Measurements from ENCODE around the gene MNX1. TPM values are rescaled to one million over a fixed set of nuclear protein-coding genes. Genes with fewer than 3 reads are reported as not detected.

Gene MNX1
- total RNA-seq, 2 experiments from 2014 or later, result not detected

DNA sequence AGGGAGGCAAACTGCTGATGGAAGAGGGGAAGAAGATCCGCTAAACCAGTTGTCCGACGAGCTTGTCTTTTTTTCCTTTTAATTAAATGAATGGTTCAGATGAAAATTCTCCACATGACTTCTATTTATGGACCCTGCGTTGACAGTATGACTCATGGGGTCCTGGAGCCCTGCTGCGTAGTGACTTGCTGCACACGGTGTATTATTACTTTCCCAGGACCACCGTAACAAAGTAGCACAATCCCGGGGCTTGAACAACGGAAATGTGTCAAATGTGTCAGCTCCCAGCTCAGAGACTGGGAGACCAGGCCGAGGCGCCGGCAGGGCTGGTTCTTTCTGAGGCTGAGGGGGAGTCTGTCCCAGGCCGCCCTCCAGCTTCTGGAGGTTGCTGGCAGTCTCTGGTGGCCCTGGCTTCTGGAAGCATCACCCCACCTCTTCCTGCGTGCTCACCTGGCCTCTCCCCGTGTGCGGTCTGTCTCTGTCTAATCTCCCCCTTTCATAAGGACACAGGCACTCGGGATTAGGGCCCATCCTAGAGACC is 33.8 kb upstream of the MNX1 start:
- CTCF ChIA-PET, result interaction anchor here (0.6 to 0.7 kb wide), 2 partner anchors 489 to 835 kb away, joined by 3 to 4 read pairs; no protein-coding TSS in a partner anchor

GRCh38 chr7:157043745-157044144 is 33.3 kb upstream of the MNX1 start:
- Mint-ChIP-seq H3K4me3 (no peak overlapping the region), H3K27ac (no peak overlapping the region), H3K36me3 (ENCODE audit: low read depth) (no peaks in the 10 kb centered on the region), H3K4me1 (no peaks in the 10 kb centered on the region), H3K9me3 (ENCODE audit: low read depth) (no peaks in the 10 kb centered on the region), H3K27me3 (peaks cover 3% of the 10 kb centered on the region)
- ChIA-PET POLR2A (no interaction called here), CTCF (interaction anchor here (0.6 kb wide), 1 partner anchor 488 kb away, joined by 3 read pairs; no protein-coding TSS in a partner anchor)
- DNase-seq (no peak), ATAC-seq (no peak)
- intact Hi-C loops (cut with DNase I, micrococcal nuclease), result no loop called here

More for the DNA sequence above, 33.8 kb upstream of the MNX1 start:
- DNase-seq (no peak), ATAC-seq (no peak)
- POLR2A ChIA-PET, result no interaction called here
- H3K4me1 Mint-ChIP-seq, result no peaks in the 10 kb centered on the region
- intact Hi-C loops (cut with DNase I, micrococcal nuclease), result no loop called here
- H3K27me3 Mint-ChIP-seq, result peaks cover 5% of the 10 kb centered on the region
- no peak overlapping the region for H3K27ac Mint-ChIP-seq
- no peak overlapping the region for H3K4me3 Mint-ChIP-seq
- H3K36me3 Mint-ChIP-seq (ENCODE audit: low read depth), result no peaks in the 10 kb centered on the region
- H3K9me3 Mint-ChIP-seq (ENCODE audit: low read depth), result no peaks in the 10 kb centered on the region

DNA sequence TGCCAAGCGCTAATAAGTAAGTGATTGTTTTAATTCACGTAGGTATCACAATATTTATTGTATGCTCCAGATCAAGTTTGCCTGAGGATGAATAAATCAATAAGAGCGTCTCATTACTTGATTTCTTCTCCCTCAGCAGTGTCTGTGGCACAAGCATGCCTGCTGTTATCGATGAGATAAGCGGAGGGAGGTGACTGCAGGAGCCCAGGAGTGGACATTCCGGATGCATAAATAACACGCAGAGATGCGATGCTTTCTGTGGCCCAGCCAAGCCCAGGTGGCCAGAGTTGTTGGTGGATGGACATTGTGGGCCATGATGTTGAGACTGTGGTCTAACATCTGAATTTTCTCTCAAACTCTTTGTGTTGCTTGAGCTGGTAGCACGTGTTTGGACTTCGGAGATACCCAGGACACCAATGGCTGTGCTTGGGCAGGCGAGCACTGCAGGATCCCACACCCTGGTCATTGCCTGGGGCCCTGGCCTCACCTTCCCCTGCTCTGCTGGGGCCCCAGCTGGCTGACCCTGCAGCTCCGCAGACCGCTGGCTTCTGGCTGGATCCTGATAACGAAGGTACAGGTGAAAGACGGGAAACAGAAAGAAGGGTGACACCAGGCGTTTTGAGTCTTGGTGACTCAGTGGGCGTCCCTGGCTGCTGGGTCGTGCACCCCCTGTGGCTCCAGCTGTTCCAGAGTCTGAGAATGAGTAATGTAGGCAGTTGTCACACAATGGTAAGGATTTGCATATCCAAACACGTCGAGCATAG is 31.2 kb upstream of the MNX1 start:
- DNase-seq, result no peak
- CTCF ChIA-PET, result no interaction called here
- intact Hi-C loops (cut with DNase I, micrococcal nuclease), result no loop called here
- POLR2A ChIA-PET, result no interaction called here
- H3K36me3 Mint-ChIP-seq (ENCODE audit: low read depth), result no peaks in the 10 kb centered on the region
- H3K27me3 Mint-ChIP-seq, result peaks cover 6% of the 10 kb centered on the region
- no peaks in the 10 kb centered on the region for H3K4me1 Mint-ChIP-seq
- no peak overlapping the region for H3K4me3 Mint-ChIP-seq
- ATAC-seq, result no peak
- no peaks in the 10 kb centered on the region for H3K9me3 Mint-ChIP-seq (ENCODE audit: low read depth)
- no peak overlapping the region for H3K27ac Mint-ChIP-seq

DNA sequence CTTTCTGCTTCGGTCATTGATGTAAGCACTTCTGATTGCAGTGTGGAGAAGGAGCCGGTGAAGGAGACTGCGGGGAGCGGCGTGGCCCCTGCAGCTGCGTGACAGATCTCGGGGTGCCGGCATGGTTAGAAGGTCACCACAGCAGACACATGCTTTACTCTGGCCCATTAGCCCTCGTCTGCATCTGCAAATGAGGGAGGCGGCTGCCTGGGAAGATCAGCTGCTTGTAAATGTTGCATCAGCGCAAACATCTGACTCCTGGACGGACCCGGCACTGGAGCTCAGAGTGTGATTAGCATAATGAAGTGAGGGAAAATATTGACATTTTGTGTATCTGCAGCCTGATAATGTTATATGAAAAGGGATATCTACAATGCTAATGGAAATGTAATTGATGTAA is 30.5 kb upstream of the MNX1 start:
- Mint-ChIP-seq H3K4me1 (no peaks in the 10 kb centered on the region), H3K27me3 (peaks cover 12% of the 10 kb centered on the region), H3K9me3 (ENCODE audit: low read depth) (no peaks in the 10 kb centered on the region), H3K36me3 (ENCODE audit: low read depth) (no peaks in the 10 kb centered on the region), H3K27ac (no peak overlapping the region), H3K4me3 (no peak overlapping the region)
- intact Hi-C loops (cut with DNase I, micrococcal nuclease), result no loop called here
- CTCF ChIA-PET, result interaction anchor here (0.6 kb wide), 1 partner anchor 12 kb away, joined by 3 read pairs; no protein-coding TSS in a partner anchor
- DNase-seq (no peak), ATAC-seq (no peak)
- POLR2A ChIA-PET, result no interaction called here

- H3K4me3 Mint-ChIP-seq, result no peak overlapping the region
- ATAC-seq, result no peak
- intact Hi-C loops (cut with DNase I, micrococcal nuclease), result no loop called here
These were observed 27.2 kb upstream of the MNX1 start for GRCh38 chr7:157037635-157038034.

DNA sequence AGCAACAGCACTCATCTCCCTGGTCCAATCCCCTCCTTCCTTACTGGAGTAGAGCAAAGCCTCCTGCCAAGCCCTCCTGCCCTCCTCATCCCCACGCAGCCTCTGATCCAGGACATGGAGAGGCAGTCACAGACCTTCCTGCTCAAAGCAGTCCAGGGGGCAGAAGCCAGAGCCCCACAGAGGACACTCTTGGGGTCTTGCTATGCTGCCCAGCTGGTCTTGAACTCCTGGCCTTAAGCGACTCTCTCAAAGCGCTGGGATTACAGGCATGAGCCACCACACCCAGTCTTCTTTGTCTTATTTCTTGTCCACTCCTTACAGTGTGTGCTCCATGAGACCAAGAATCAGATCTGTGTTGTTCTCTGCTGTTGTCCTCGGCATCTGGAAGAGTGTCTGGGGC is 26.6 kb upstream of the MNX1 start:
- POLR2A ChIA-PET, result no interaction called here
- no peaks in the 10 kb centered on the region for H3K36me3 Mint-ChIP-seq (ENCODE audit: low read depth)
- H3K4me1 Mint-ChIP-seq, result no peaks in the 10 kb centered on the region
- DNase-seq, result no peak
- no peak for ATAC-seq
- no peaks in the 10 kb centered on the region for H3K9me3 Mint-ChIP-seq (ENCODE audit: low read depth)
- no peak overlapping the region for H3K27ac Mint-ChIP-seq
- CTCF ChIA-PET, result no interaction called here
- peaks cover 20% of the 10 kb centered on the region for H3K27me3 Mint-ChIP-seq
- H3K4me3 Mint-ChIP-seq, result no peak overlapping the region
- intact Hi-C loops (cut with DNase I, micrococcal nuclease), result no loop called here

More at GRCh38 chr7:157037635-157038034, 27.2 kb upstream of the MNX1 start:
- H3K9me3 Mint-ChIP-seq (ENCODE audit: low read depth), result no peaks in the 10 kb centered on the region
- H3K4me1 Mint-ChIP-seq, result no peaks in the 10 kb centered on the region
- no peaks in the 10 kb centered on the region for H3K36me3 Mint-ChIP-seq (ENCODE audit: low read depth)
- no peak for DNase-seq
- peaks cover 19% of the 10 kb centered on the region for H3K27me3 Mint-ChIP-seq
- ChIA-PET CTCF (no interaction called here), POLR2A (no interaction called here)
- H3K27ac Mint-ChIP-seq, result no peak overlapping the region

DNA sequence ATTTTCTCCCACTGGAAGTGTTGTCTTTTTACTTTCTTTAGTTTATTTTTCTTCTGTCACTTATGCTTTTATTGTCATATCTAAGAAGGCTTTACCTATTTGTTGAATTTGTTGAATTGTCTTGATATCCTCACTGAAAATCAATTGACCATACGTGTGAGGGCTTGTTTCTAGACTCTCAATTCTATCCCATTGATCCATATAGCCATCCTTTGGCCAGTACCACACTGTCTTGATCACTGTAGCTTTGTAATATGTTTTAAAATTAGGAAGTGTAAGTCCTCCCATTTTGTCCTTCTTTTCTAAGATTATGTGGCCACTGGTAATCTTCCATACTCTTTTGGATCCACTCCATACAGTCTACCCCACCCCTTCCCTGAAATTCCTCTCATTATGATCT is 25.5 kb upstream of the MNX1 start:
- H3K9me3 Mint-ChIP-seq (ENCODE audit: low read depth), result no peaks in the 10 kb centered on the region
- no peaks in the 10 kb centered on the region for H3K4me1 Mint-ChIP-seq
- no peak overlapping the region for H3K4me3 Mint-ChIP-seq

DNA sequence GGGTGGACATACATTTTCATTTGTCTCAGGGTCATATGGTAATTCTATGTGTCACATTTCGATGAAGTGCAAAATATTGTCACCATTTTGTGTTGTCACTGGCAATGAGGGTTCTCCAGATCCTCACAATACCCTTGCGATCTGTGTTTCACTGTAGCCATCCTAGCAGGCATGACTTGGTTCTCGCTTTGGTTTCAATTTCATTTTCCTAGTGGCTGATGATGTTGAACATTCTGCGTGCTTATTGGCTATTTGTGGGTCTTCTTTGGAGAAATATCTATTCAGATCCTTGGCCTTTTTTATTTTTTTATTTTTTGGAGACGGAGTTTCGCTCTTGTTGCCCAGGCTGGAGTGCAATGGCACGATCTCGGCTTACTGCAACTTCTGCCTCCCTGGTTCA is 24.8 kb upstream of the MNX1 start:
- no peaks in the 10 kb centered on the region for H3K36me3 Mint-ChIP-seq (ENCODE audit: low read depth)
- H3K9me3 Mint-ChIP-seq (ENCODE audit: low read depth), result no peaks in the 10 kb centered on the region
- peaks cover 23% of the 10 kb centered on the region for H3K27me3 Mint-ChIP-seq
- POLR2A ChIA-PET, result no interaction called here
- no peak for ATAC-seq
- H3K4me1 Mint-ChIP-seq, result no peaks in the 10 kb centered on the region
- no peak overlapping the region for H3K27ac Mint-ChIP-seq
- CTCF ChIA-PET, result no interaction called here
- no peak overlapping the region for H3K4me3 Mint-ChIP-seq
- intact Hi-C loops (cut with DNase I, micrococcal nuclease), result no loop called here
- DNase-seq, result no peak

More for the DNA sequence above, 25.5 kb upstream of the MNX1 start:
- intact Hi-C loops (cut with DNase I, micrococcal nuclease), result no loop called here
- ChIA-PET CTCF (no interaction called here), POLR2A (no interaction called here)
- H3K36me3 Mint-ChIP-seq (ENCODE audit: low read depth), result no peaks in the 10 kb centered on the region
- H3K27me3 Mint-ChIP-seq, result peaks cover 25% of the 10 kb centered on the region
- no peak for ATAC-seq
- DNase-seq, result no peak
- H3K27ac Mint-ChIP-seq, result no peak overlapping the region

DNA sequence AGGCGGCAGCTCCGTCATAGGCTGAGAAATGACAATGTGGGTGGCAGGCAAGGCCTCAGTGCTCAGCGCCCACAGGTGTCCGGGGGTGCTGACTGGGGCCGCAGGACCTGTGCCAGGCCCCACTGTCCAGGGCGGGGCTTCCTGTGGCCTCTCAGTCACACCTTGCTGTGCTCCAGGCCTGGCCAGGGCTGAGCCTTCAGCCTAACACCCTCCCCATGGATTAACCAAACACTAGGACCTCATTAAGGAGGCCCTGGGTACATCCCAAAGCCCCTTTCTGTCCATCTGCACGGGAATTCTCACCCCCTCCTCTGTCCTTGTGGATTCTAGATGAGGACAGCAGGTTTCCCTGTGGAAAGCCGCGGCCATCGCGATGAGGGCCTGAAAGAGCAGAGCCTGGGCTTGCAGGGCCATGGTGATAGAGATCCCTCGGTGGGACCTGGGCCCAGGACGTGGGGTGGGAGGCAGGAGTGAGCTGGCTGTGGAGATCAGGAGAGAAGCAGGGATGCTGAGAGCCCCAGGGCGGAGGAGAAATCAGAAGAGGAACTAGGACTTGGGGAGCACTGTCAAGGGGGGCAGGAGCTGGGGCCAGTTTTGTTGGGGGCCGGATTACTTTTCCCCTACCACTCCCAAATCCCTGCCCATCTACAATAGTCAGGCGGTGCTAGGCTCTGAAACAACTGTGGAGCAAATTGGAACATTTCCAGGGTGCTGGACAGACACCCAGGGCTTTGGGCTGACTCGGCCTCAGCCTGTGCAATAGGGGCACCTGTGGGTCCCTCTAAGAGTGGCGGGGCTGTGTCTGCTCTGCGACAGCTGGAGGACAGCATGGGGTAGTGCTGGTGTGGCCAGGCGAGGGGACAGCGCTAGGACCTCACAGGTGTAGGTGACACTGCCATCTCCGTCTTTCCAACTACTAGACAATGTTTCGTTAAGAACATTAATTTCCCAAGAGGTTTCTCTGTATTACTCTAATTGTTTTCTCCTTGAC is 23.3 kb upstream of the MNX1 start:
- intact Hi-C loops (cut with DNase I, micrococcal nuclease), result no loop called here
- POLR2A ChIA-PET, result interaction anchor here (0.7 kb wide), 1 partner anchor 1493 kb away, joined by 3 read pairs; no protein-coding TSS in a partner anchor
- no peaks in the 10 kb centered on the region for H3K36me3 Mint-ChIP-seq (ENCODE audit: low read depth)
- H3K27me3 Mint-ChIP-seq, result peaks cover 31% of the 10 kb centered on the region
- no peaks in the 10 kb centered on the region for H3K9me3 Mint-ChIP-seq (ENCODE audit: low read depth)
- DNase-seq (no peak), ATAC-seq (no peak)
- no peak overlapping the region for H3K27ac Mint-ChIP-seq
- no peak overlapping the region for H3K4me3 Mint-ChIP-seq
- CTCF ChIA-PET, result no interaction called here
- H3K4me1 Mint-ChIP-seq, result no peaks in the 10 kb centered on the region

GRCh38 chr7:157032644-157033482 is 22.4 kb upstream of the MNX1 start:
- Mint-ChIP-seq H3K4me1 (no peaks in the 10 kb centered on the region), H3K9me3 (ENCODE audit: low read depth) (no peaks in the 10 kb centered on the region), H3K36me3 (ENCODE audit: low read depth) (no peaks in the 10 kb centered on the region), H3K27ac (no peak overlapping the region), H3K27me3 (peaks cover 38% of the 10 kb centered on the region), H3K4me3 (no peak overlapping the region)
- POLR2A ChIA-PET, result no interaction called here
- ATAC-seq, result no peak
- intact Hi-C loops (cut with DNase I, micrococcal nuclease), result no loop called here
- DNase-seq, result no peak
- CTCF ChIA-PET, result no interaction called here

- ATAC-seq, result no peak
- peaks cover 42% of the 10 kb centered on the region for H3K27me3 Mint-ChIP-seq
- ChIA-PET POLR2A (no interaction called here), CTCF (no interaction called here)
- H3K4me3 Mint-ChIP-seq, result no peak overlapping the region
- H3K4me1 Mint-ChIP-seq, result no peaks in the 10 kb centered on the region
- H3K27ac Mint-ChIP-seq, result no peak overlapping the region
- no peak for DNase-seq
- H3K9me3 Mint-ChIP-seq (ENCODE audit: low read depth), result no peaks in the 10 kb centered on the region
- no peaks in the 10 kb centered on the region for H3K36me3 Mint-ChIP-seq (ENCODE audit: low read depth)
- intact Hi-C loops (cut with DNase I, micrococcal nuclease), result no loop called here
These were observed 21.7 kb upstream of the MNX1 start for GRCh38 chr7:157032128-157032527.

Data from activated CD4-positive, alpha-beta T cell treated with anti-CD3 and anti-CD28 coated beads for 36 hours (primary cell).